HepG2 (cell line): Measurements from ENCODE around the gene KIAA0232.

Experiments
- CENPT ChIP-seq: sonication (generic); formaldehyde crosslinking; IDR thresholded peaks from 2 replicates; pipeline ENCODE4 v1.8.0; 2022; ENCODE audit warnings: low read depth, mild to moderate bottlenecking, moderate library complexity, missing genetic modification reagents
- ERF ChIP-seq: IDR thresholded peaks from 2 replicates; pipeline ENCODE4 v1.6.1; 2018; ENCODE audit warnings: missing biosample characterization, missing genetic modification reagents
- ETV5 ChIP-seq: IDR thresholded peaks from 2 replicates; pipeline ENCODE4 v1.6.1; 2018; ENCODE audit warnings: missing biosample characterization, missing genetic modification reagents, inconsistent platforms, borderline replicate concordance
- FIP1L1 ChIP-seq: fragments of 200-400 bp; formaldehyde crosslinking; IDR thresholded peaks from 2 replicates; pipeline ENCODE4 v1.6.1; 2018; ENCODE audit warnings: low read depth, mild to moderate bottlenecking, low read length, moderate library complexity, borderline replicate concordance; ENCODE audit not compliant: insufficient read depth
- MAFK ChIP-seq, 2 experiments: IDR thresholded peaks in 1 of 2; conservative IDR thresholded peaks in 1 of 2; 2 replicates each; pipeline ENCODE4 v1.6.1; 2011; ENCODE audit warnings: improper control_type of control experiment in 2 of 2, low read length in 2 of 2
- RNF2 ChIP-seq: fragments of 450-650 bp; conservative IDR thresholded peaks from 2 replicates; pipeline ENCODE4 v1.6.1; 2016; ENCODE audit warnings: low read depth
- RXRA ChIP-seq: sonication (generic); formaldehyde crosslinking; IDR thresholded peaks from 2 replicates; pipeline ENCODE4 v1.5.1; 2020; ENCODE audit warnings: missing genetic modification reagents
- SP140L ChIP-seq: sonication (generic); formaldehyde crosslinking; IDR thresholded peaks from 2 replicates; pipeline ENCODE4 v1.4.0; 2020; ENCODE audit warnings: missing genetic modification reagents, borderline replicate concordance
- SP2 ChIP-seq: sonication (generic); formaldehyde crosslinking; IDR thresholded peaks from 2 replicates; pipeline ENCODE4 v1.5.1; 2020; ENCODE audit warnings: mild to moderate bottlenecking, missing genetic modification reagents
- ZNF143 ChIP-seq: sonication (generic); formaldehyde crosslinking; IDR thresholded peaks from 2 replicates; pipeline ENCODE4 v1.4.0; 2020; ENCODE audit warnings: missing genetic modification reagents
- ZNF670 ChIP-seq: sonication (generic); formaldehyde crosslinking; IDR thresholded peaks from 2 replicates; pipeline ENCODE4 v1.8.0; 2022; ENCODE audit warnings: mild to moderate bottlenecking, missing genetic modification reagents, borderline replicate concordance
- ZNF879 ChIP-seq: sonication (generic); formaldehyde crosslinking; IDR thresholded peaks from 2 replicates; pipeline ENCODE4 v1.8.1; 2023; ENCODE audit warnings: missing genetic modification reagents
- TF ChIP-seq, protein P1 (sequence below): sonication (generic); formaldehyde crosslinking; IDR thresholded peaks from 2 replicates; pipeline ENCODE4 v1.5.0; 2020; ENCODE audit warnings: mild to moderate bottlenecking, missing genetic modification reagents, moderate library complexity
- TF ChIP-seq, protein P2 (sequence below), 2 experiments: sonication (generic) in 1 of 2; formaldehyde crosslinking in 1 of 2; IDR thresholded peaks; 2 replicates each; pipeline versions ENCODE4 v1.4.0 to v1.6.1; 2018 to 2020; ENCODE audit warnings: missing genetic modification reagents in 2 of 2, borderline replicate concordance in 1 of 2, low read depth in 1 of 2, mild to moderate bottlenecking in 1 of 2, missing biosample characterization in 1 of 2

DNA sequence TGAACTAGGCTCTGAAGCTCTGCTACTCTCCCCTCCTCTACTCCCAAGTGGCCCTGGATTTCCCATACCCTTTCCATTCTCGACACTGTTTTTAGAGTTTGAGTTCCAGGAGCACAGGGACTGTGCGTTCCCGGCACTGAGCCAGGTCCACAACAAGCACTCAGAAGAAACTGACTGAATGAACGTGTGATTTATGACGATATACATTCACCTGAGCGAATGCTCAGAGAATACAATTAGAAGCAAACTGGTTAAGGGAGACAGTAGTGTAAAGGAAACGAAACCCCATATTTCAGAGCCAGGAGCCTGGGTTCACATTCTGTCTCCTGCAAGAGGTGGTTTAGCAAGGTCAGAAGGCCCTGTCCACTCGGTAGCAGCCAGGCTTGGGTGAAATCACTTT, 1.4 kb upstream of the KIAA0232 start:
- TF ChIP-seq MAFK (conservative IDR thresholded peaks at IDR 0.05 in 1 of 2, IDR thresholded peaks at IDR 0.05 in 1 of 2; ENCODE audit: low read length in 2 of 2), result no peak
- TF ChIP-seq ERF (CRISPR knock-in tag), result no peak
- TF ChIP-seq SP140L, result no peak
- no peak for TF ChIP-seq ETV5 (CRISPR knock-in tag)
- TF ChIP-seq, protein P1, sequence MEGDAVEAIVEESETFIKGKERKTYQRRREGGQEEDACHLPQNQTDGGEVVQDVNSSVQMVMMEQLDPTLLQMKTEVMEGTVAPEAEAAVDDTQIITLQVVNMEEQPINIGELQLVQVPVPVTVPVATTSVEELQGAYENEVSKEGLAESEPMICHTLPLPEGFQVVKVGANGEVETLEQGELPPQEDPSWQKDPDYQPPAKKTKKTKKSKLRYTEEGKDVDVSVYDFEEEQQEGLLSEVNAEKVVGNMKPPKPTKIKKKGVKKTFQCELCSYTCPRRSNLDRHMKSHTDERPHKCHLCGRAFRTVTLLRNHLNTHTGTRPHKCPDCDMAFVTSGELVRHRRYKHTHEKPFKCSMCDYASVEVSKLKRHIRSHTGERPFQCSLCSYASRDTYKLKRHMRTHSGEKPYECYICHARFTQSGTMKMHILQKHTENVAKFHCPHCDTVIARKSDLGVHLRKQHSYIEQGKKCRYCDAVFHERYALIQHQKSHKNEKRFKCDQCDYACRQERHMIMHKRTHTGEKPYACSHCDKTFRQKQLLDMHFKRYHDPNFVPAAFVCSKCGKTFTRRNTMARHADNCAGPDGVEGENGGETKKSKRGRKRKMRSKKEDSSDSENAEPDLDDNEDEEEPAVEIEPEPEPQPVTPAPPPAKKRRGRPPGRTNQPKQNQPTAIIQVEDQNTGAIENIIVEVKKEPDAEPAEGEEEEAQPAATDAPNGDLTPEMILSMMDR (CRISPR knock-in tag), result no peak
- TF ChIP-seq CENPT (CRISPR knock-in tag), result no peak
- TF ChIP-seq ZNF143 (CRISPR knock-in tag), result no peak
- TF ChIP-seq FIP1L1, result no peak
- no peak for TF ChIP-seq SP2 (CRISPR knock-in tag)
- TF ChIP-seq, protein P2, sequence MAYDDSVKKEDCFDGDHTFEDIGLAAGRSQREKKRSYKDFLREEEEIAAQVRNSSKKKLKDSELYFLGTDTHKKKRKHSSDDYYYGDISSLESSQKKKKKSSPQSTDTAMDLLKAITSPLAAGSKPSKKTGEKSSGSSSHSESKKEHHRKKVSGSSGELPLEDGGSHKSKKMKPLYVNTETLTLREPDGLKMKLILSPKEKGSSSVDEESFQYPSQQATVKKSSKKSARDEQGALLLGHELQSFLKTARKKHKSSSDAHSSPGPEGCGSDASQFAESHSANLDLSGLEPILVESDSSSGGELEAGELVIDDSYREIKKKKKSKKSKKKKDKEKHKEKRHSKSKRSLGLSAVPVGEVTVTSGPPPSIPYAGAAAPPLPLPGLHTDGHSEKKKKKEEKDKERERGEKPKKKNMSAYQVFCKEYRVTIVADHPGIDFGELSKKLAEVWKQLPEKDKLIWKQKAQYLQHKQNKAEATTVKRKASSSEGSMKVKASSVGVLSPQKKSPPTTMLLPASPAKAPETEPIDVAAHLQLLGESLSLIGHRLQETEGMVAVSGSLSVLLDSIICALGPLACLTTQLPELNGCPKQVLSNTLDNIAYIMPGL (CRISPR knock-in tag; IDR thresholded peaks at IDR 0.05; ENCODE audit: borderline replicate concordance in 1 of 2, low read depth in 1 of 2), result no peak
- TF ChIP-seq RNF2, result no peak
- TF ChIP-seq ZNF670 (CRISPR knock-in tag), result no peak
- TF ChIP-seq ZNF879, result no peak
- TF ChIP-seq RXRA (CRISPR knock-in tag), result no peak
